ENCODE measurements around the gene PPEF2.

GRCh38 chr4:75860606-75861005 lies 41.6 kb downstream of the PPEF2 start:
- TF ChIP-seq CTCF (IDR thresholded peaks at IDR 0.05), result no peak
- TF ChIP-seq POLR2AphosphoS5 (IDR thresholded peaks at IDR 0.05; ENCODE audit: low read depth, low read length), result no peak
- TF ChIP-seq TCF7L2 (IDR thresholded peaks at IDR 0.05; ENCODE audit: low read depth, low read length), result no peak
- TF ChIP-seq REST (IDR thresholded peaks at IDR 0.05; ENCODE audit: insufficient read depth in 1 of 2, low read depth in 2 of 2, low read length in 1 of 2), result no peak
